HG02588 (cell line): ENCODE measurements around the gene CPLANE2.

Experiments used
- ATAC-seq: cut with Tn5 transposase; IDR thresholded peaks from one replicate; pipeline ENCODE4 v1.9.1; 2021; ENCODE audit warnings: mild to moderate bottlenecking, moderate library complexity; ENCODE audit not compliant: unreplicated experiment

Gene CPLANE2

DNA sequence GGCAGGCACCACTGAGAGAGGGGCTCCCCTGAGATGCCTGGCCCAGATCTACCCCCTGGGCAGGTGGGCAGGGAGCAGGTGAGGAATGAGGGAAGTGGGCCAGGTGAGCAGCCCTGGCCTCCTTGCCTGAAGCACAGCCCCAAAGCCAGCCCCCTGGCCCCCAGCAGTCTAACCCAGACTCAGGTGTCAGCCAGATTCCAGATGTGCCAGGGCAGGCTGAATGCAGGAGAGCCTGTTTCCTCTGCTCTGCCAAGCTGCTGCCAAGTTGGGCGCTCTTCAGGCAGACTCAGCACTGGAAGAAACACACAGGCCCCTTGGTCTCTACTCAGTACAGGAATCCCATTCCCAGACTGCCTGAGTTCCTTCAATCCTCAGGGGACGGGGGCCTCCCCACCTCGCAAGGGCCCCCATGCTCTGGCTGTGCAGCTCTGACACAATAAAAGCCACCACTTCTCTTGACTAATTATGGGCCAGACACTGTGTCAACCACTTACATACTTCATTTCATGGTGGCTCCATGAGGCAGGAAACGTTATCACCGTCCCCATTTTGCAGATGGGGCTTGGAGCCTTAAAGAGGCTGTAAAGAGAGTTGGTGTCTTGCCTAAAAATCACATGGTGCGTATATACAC is 45.0 kb downstream of the CPLANE2 start:
- no peak for ATAC-seq

GRCh38 chr1:16191309-16191708 is 45.7 kb downstream of the CPLANE2 start:
- no peak for ATAC-seq

DNA sequence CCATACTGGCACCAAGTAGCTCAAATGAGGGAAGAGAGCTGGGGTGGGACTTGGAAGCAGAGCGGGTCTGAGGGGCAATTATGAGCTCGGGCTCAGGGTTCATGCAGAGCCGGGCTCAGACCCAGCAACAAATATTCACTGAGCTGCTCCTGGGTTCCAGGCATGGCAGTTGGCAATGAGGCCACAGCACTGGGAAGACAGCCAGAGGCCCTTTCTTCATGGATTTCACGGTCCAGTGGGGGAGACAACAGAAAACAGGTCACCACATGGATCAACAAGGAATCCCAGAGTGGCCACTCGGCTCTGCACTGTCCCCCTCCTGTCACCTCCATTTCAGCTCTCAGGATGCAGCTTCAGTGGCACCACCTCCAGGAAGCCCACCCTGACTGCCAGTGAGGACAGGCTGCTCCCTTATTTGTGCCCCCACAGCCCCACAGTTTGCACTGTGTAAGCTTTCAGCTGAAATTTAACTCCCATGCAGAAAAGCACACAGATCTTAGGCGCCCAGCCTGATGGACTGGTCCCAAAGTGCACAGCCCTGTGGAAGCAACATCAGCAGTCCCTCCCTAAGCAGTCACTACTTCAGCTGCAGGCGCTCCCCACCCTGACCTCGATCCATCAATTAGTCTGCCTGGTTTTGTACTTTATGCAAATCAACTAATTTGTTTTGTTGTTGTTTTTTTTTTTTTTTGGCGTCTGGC is 46.9 kb downstream of the CPLANE2 start:
- ATAC-seq: no peak

GRCh38 chr1:16189003-16189402 is 48.0 kb downstream of the CPLANE2 start:
- no peak for ATAC-seq

DNA sequence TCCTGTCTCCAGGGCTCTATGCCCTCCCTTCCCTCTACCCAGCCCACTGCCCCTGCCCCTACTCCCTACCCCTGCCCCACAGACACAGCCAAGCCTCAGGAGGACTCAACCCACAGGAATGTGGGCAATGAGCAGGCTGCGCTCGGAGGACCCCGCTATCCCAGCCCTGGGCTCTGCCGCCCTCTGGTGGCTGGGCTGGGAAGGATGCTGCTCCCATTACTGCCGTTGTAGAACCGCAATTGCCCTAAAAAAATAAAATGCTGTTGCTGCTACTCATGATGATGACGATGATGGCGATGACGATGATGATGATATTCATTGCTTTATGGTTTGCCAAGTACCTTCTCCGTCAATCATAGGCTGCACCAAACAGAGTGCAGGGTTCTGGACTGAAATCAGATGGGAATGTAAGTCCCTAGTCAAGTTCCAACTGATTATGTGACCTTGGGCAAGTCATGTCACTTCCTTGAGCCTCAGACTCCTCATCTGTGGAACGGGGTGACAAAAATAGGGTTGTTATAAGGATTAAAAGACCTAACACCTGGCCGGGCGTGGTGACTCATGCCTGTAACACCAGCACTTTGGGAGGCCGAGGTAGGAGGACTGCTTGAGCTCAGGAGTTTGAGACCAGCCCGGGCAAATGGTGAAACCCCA is 49.1 kb downstream of the CPLANE2 start:
- ATAC-seq: no peak

DNA sequence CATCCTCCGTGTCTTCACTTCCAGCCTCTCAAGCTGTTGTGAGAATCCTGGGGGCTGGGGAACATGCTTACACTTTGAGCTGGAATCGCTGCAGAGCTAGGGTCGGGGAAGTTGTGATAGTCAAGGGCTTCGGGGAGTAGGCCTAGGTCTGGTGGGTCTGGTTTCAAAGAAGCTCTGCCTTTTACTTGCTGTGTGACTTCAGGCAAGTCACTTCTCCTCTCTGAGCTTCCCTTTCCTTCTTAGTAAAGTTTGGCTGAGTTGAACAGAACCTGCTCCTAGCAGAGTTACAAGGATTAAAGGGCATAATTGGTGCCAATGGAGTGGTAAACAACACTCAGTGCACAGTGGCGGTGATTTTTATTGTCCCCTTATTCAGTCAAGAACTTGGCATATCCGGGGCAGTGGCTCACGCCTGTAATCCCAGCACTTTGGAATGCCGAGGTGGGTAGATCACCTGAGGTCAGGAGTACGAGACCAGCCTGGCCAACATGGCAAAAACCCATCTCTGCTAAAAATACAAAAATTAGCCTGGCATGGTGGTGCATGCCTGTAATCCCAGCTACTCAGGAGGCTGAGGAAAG is 50.2 kb downstream of the CPLANE2 start:
- ATAC-seq: no peak

DNA sequence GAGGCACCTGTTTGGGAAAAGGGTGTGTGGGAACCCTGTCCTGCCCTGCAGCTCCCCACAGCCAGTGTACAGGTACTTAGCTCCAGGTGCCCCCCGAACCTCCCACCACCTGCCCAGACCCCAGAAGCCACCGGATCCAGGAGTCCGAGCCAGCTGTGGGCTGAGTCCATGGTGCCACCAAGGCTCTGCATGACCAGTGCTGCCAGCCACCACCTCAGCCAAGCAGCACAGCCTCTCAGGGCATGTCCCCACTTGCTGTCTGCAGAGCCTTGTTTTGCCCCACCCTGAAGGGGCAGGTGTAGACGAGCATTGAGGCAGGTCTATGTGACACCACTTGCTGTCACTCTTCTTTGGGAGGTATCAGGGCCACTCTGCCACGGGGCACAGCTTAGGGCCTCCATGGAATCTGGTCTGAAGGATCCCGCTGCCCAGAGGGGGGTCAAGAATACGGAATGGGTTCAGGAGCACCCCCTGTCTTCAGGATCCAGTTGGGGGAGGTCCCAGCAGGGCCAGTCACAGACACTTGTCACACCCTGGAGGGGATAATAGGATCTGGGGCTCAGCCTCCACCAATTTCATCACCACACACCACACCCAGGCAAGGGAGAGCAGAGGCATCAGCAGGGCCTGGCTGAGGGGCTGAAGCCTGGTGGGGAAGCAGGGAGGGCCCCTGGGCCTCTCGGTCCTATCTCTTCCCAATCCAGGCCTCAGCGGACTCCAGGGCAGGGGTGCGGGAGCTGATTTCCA is 52.3 kb downstream of the CPLANE2 start:
- no peak for ATAC-seq

DNA sequence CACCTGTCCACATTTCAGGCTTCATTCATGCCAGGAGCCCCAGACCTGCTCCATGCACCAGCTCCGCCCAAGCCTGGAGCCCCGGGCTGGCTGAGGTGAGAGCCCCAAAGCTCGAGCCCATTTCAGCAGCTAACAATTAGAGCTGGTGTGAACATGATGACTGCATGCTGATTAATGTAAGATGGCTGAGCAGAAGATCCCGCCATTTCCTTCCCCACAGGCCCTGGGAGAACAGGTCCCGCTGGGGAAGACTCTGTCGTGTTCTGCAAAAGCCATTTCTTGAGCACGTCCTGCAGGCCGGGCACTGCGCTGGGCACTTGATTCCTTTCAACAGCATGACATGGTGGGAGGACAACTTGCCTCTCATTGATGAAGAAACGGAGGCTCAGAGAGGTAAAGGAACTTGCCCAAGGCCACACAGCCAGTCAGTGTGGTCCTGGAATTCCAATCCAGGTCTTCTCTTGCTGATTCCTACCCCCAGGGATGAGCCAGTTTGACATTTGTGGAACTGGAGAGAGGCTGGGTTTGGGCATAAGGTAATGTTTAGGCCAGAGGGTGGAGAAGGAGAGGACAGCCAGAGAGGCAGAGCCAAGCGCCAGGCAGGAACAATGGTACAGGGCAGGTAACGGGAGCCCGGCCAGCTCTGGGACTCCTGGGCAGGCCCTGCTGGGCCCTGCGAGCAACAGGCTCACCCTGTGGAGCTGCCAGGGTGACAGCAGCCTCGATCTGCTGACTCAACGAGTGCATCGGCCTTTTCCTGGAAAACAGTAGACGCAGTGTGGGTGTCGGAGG is 53.0 kb downstream of the CPLANE2 start:
- no peak for ATAC-seq

- ATAC-seq: no peak
Observed at GRCh38 chr1:16183179-16183578, 53.8 kb downstream of the CPLANE2 start.

DNA sequence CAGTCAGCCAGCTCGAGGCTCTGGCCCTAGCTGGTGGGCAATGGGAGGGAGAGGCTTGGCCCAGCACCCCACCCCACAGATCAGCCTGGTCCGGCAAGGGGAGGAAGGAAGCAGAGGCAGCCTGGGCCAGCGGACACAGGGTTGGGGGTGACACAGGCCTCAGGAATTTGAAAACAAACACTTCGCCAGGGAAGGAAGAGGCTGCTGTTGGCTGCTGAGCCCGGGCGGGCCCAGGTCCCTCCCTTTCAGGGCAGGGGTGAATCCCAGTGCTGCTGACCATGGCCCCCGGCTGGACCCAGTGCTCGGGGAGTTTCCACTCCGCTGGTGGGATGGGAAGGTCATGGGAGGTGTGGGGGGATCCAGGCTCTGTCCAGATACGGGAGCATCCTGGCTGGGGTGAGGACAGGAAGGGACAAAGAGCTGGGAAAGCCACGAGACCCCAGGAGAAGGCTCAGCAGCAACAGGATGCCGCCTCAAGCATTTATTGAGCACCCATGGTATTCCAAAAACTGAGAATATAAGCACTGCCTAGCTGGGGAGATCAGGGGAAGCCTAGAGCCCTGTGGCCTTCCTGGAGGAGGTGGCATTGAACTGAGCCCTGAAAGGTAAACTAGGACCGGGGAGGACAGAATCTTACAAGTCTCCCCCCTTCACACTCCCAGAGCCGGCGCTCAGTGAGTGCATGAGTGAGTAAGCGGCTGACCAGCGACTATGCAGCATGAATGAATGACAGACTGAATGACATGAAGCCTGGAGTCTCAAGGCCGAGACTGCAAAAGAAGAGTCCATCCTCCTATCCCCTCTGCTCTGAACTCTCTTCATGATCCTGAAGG is 54.9 kb downstream of the CPLANE2 start:
- ATAC-seq: no peak
